Neuronal stem cell (in vitro differentiated cells): ENCODE results near the gene MGMT.

Source experiments
- DNase-seq: peaks from one replicate; pipeline ENCODE4 v3.0.0-alpha.2; 2013; ENCODE audit warnings: low spot score
- H2AFZ ChIP-seq: one replicate; pipeline ENCODE4 v1.6.1; 2013; ENCODE audit warnings: mild to moderate bottlenecking, low read length, inconsistent platforms
- H2AK5ac ChIP-seq: 2 replicates; pipeline ENCODE4 v1.6.1; 2013; ENCODE audit warnings: low read depth, mild to moderate bottlenecking, inconsistent platforms, low read length, moderate library complexity, mixed read lengths
- H2BK120ac ChIP-seq: 2 replicates; pipeline ENCODE4 v1.6.1; 2013; ENCODE audit warnings: low read depth, mild to moderate bottlenecking, inconsistent platforms, low read length, moderate library complexity, mixed read lengths
- H2BK12ac ChIP-seq: one replicate; pipeline ENCODE4 v1.6.1; 2013; ENCODE audit warnings: low read length, inconsistent platforms
- H2BK15ac ChIP-seq: 2 replicates; pipeline ENCODE4 v1.6.1; 2013; ENCODE audit warnings: mild to moderate bottlenecking, low read length, inconsistent platforms, mixed read lengths
- H2BK5ac ChIP-seq: one replicate; pipeline ENCODE4 v1.6.1; 2013; ENCODE audit warnings: inconsistent platforms, mild to moderate bottlenecking, low read length, moderate library complexity
- H3K14ac ChIP-seq: one replicate; pipeline ENCODE4 v1.6.1; 2013; ENCODE audit warnings: low read length, inconsistent platforms
- H3K18ac ChIP-seq: 2 replicates; pipeline ENCODE4 v1.6.1; 2013; ENCODE audit warnings: low read length, inconsistent platforms
- H3K23ac ChIP-seq: 2 replicates; pipeline ENCODE4 v1.6.1; 2013; ENCODE audit warnings: low read depth, mild to moderate bottlenecking, mixed read lengths, low read length, inconsistent platforms; ENCODE audit not compliant: poor library complexity
- H3K27ac ChIP-seq: replicated peaks from 3 replicates; pipeline ENCODE4 v1.5.1; 2013; ENCODE audit warnings: low read length, inconsistent platforms
- H3K27me3 ChIP-seq, 3 experiments: 2 replicates each; pipeline ENCODE4 v1.6.1; 2013; ENCODE audit warnings: low read length in 3 of 3, mild to moderate bottlenecking in 2 of 3, inconsistent platforms in 1 of 3, low read depth in 1 of 3, mixed read lengths in 1 of 3, moderate library complexity in 1 of 3; ENCODE audit not compliant: control insufficient read depth in 3 of 3, insufficient read depth in 3 of 3
- H3K36me3 ChIP-seq, 2 donors: replicated peaks in 1 of 2; 2 replicates each; pipeline ENCODE4 v1.6.1; 2013; ENCODE audit warnings: low read length in 2 of 2; ENCODE audit not compliant: control insufficient read depth in 2 of 2, insufficient read depth in 2 of 2
- H3K4ac ChIP-seq: 2 replicates; pipeline ENCODE4 v1.6.1; 2013; ENCODE audit warnings: inconsistent platforms, mild to moderate bottlenecking, low read length, moderate library complexity
- H3K4me1 ChIP-seq, 2 donors: 1 replicate in 1 of 2; 2 replicates in 1 of 2; pipeline ENCODE4 v1.6.1; 2013; ENCODE audit warnings: low read length in 2 of 2, low read depth in 1 of 2; ENCODE audit not compliant: control insufficient read depth in 2 of 2, insufficient read depth in 1 of 2
- H3K4me2 ChIP-seq: one replicate; pipeline ENCODE4 v1.6.1; 2013; ENCODE audit warnings: mild to moderate bottlenecking, low read length, inconsistent platforms; ENCODE audit not compliant: insufficient read depth, poor library complexity, severe bottlenecking
- H3K4me3 ChIP-seq, 2 donors: 2 replicates each; pipeline ENCODE4 v1.5.1; 2013; ENCODE audit warnings: low read length in 2 of 2, mild to moderate bottlenecking in 2 of 2, inconsistent platforms in 1 of 2, moderate library complexity in 1 of 2
- H3K79me1 ChIP-seq: one replicate; pipeline ENCODE4 v1.6.1; 2013; ENCODE audit warnings: low read depth, mild to moderate bottlenecking, inconsistent platforms, low read length, moderate library complexity
- H3K9ac ChIP-seq: one replicate; pipeline ENCODE4 v1.6.1; 2013; ENCODE audit warnings: mild to moderate bottlenecking, low read depth, low read length, inconsistent platforms; ENCODE audit not compliant: poor library complexity
- H3K9me3 ChIP-seq, 2 donors: replicated peaks in 1 of 2; 2 replicates each; pipeline versions ENCODE3 to v1.6.1; 2013; ENCODE audit warnings: low read length in 2 of 2, mild to moderate bottlenecking in 2 of 2, inconsistent platforms in 1 of 2, low read depth in 1 of 2, mixed read lengths in 1 of 2, moderate library complexity in 1 of 2; ENCODE audit not compliant: control insufficient read depth in 2 of 2, insufficient read depth in 1 of 2
- H4K8ac ChIP-seq: one replicate; pipeline ENCODE4 v1.6.1; 2013; ENCODE audit warnings: low read depth, mild to moderate bottlenecking, inconsistent platforms, low read length, moderate library complexity
- H4K91ac ChIP-seq: one replicate; pipeline ENCODE4 v1.6.1; 2013; ENCODE audit warnings: low read length, low read depth, mild to moderate bottlenecking, inconsistent platforms; ENCODE audit not compliant: poor library complexity
- WGBS, 2 donors: extraction: QIAGEN DNeasy Blood & Tissue Kit; methylation state at CpG; one replicate each; pipeline ENCODE4 v1.1.7; 2013; ENCODE audit warnings: missing lambda C conversion rate in 2 of 2, mixed read lengths in 1 of 2; ENCODE audit not compliant: insufficient read length in 2 of 2, insufficient replicate concordance in 1 of 2; ENCODE audit errors: extremely low coverage in 2 of 2; 5-methylcytosine and 5-hydroxymethylcytosine counted together

Gene MGMT

GRCh38 chr10:129771991-129772431 is 305.0 kb downstream of the MGMT start:
- no CpG with 5 or more reads among the region's 13 CpGs for WGBS, 2 donors
- Histone ChIP-seq H2AFZ (no peak overlapping the region), H2BK12ac (no peak overlapping the region), H3K18ac (peak overlapping the region; percentile 15), H3K4me3 (no peak overlapping the region), H2BK5ac (no peak overlapping the region), H3K9me3 (no peaks in the 10 kb centered on the region), H3K79me1 (no peaks in the 10 kb centered on the region), H3K4me2 (no peak overlapping the region), H4K91ac (no peak overlapping the region), H4K8ac (no peak overlapping the region), H2BK15ac (no peak overlapping the region), H3K14ac (no peak overlapping the region), H2BK120ac (no peak overlapping the region), H3K4me1 (no peaks in the 10 kb centered on the region), H3K36me3 (no peaks in the 10 kb centered on the region), H3K4ac (no peak overlapping the region), H3K27me3 (no peaks in the 10 kb centered on the region), H2AK5ac (no peak overlapping the region), H3K23ac (no peak overlapping the region), H3K27ac (no peak overlapping the region), H3K9ac (no peak overlapping the region)
- DNase-seq: no peak

GRCh38 chr10:129772468-129773358 is 305.7 kb downstream of the MGMT start:
- H3K27me3 ChIP-seq: no peaks in the 10 kb centered on the region
- H4K8ac ChIP-seq: no peak overlapping the region
- no peak overlapping the region for H3K4me2 ChIP-seq
- no peaks in the 10 kb centered on the region for H3K36me3 ChIP-seq
- no CpG with 5 or more reads among the region's 17 CpGs for WGBS, 2 donors
- H3K4me1 ChIP-seq: no peaks in the 10 kb centered on the region
- H3K18ac ChIP-seq: no peak overlapping the region
- no peak overlapping the region for H2AFZ ChIP-seq
- H3K4me3 ChIP-seq: no peak overlapping the region
- no peak overlapping the region for H3K4ac ChIP-seq
- DNase-seq: no peak
- H3K27ac ChIP-seq: no peak overlapping the region
- no peak overlapping the region for H2AK5ac ChIP-seq
- H2BK15ac ChIP-seq: no peak overlapping the region
- no peak overlapping the region for H2BK12ac ChIP-seq
- H3K9ac ChIP-seq: no peak overlapping the region
- no peak overlapping the region for H2BK120ac ChIP-seq
- H3K14ac ChIP-seq: peak overlapping the region; percentile 32
- no peaks in the 10 kb centered on the region for H3K9me3 ChIP-seq
- H3K23ac ChIP-seq: no peak overlapping the region
- H2BK5ac ChIP-seq: no peak overlapping the region
- H3K79me1 ChIP-seq: no peaks in the 10 kb centered on the region
- no peak overlapping the region for H4K91ac ChIP-seq

GRCh38 chr10:129773359-129773990 is 306.4 kb downstream of the MGMT start:
- H3K9me3 ChIP-seq: no peaks in the 10 kb centered on the region
- no peak overlapping the region for H4K8ac ChIP-seq
- no peaks in the 10 kb centered on the region for H3K79me1 ChIP-seq
- no peak overlapping the region for H2BK120ac ChIP-seq
- H2AFZ ChIP-seq: no peak overlapping the region
- H3K4ac ChIP-seq: no peak overlapping the region
- no peaks in the 10 kb centered on the region for H3K4me1 ChIP-seq
- H2BK15ac ChIP-seq: no peak overlapping the region
- H3K27me3 ChIP-seq: no peaks in the 10 kb centered on the region
- H3K4me3 ChIP-seq: no peak overlapping the region
- H3K4me2 ChIP-seq: no peak overlapping the region
- H3K9ac ChIP-seq: no peak overlapping the region
- no peak overlapping the region for H2AK5ac ChIP-seq
- no peak overlapping the region for H3K27ac ChIP-seq
- WGBS, 2 donors: no CpG with 5 or more reads among the region's 11 CpGs
- no peak overlapping the region for H2BK12ac ChIP-seq
- H3K18ac ChIP-seq: no peak overlapping the region
- no peak overlapping the region for H2BK5ac ChIP-seq
- DNase-seq: no peak
- H3K14ac ChIP-seq: no peak overlapping the region
- H4K91ac ChIP-seq: no peak overlapping the region
- H3K36me3 ChIP-seq: no peaks in the 10 kb centered on the region
- H3K23ac ChIP-seq: no peak overlapping the region

- no peaks in the 10 kb centered on the region for H3K36me3 ChIP-seq
- no peak overlapping the region for H2BK120ac ChIP-seq
- no peak overlapping the region for H3K4ac ChIP-seq
- H4K91ac ChIP-seq: no peak overlapping the region
- no peak overlapping the region for H3K9ac ChIP-seq
- no peak overlapping the region for H3K18ac ChIP-seq
- H2AK5ac ChIP-seq: no peak overlapping the region
- no peak overlapping the region for H2AFZ ChIP-seq
- H2BK12ac ChIP-seq: no peak overlapping the region
- H3K79me1 ChIP-seq: no peaks in the 10 kb centered on the region
- H2BK5ac ChIP-seq: no peak overlapping the region
- H3K9me3 ChIP-seq: peaks cover 0 to 3% of the 10 kb centered on the region in 2 donors
- H2BK15ac ChIP-seq: peak overlapping the region; percentile 11
- H4K8ac ChIP-seq: no peak overlapping the region
- no peak overlapping the region for H3K27ac ChIP-seq
- H3K27me3 ChIP-seq: no peaks in the 10 kb centered on the region
- DNase-seq: no peak
- H3K4me1 ChIP-seq: no peaks in the 10 kb centered on the region
- peak overlapping the region; percentile 66 for H3K14ac ChIP-seq
- H3K4me2 ChIP-seq: no peak overlapping the region
- H3K23ac ChIP-seq: no peak overlapping the region
- WGBS, 2 donors: no CpG with 5 or more reads among the region's 14 CpGs
- no peak overlapping the region for H3K4me3 ChIP-seq
Measured at GRCh38 chr10:129774082-129774735, 307.2 kb downstream of the MGMT start.
